ENCODE results near the gene CDY2B.
"Not testable (repeated sequence)": the region's sequence is repeated elsewhere in the genome, so short reads cannot be mapped to it uniquely, and the experiment has no call there.

- not testable (repeated sequence) for TF ChIP-seq CTCF (IDR thresholded peaks at IDR 0.05); POLR2AphosphoS5 (IDR thresholded peaks at IDR 0.05; ENCODE audit: insufficient read depth in 1 of 2, low read depth in 1 of 2); POLR2A (IDR thresholded peaks at IDR 0.05)
Measured at GRCh38 chrY:17849131-17849530, 30.9 kb downstream of the CDY2B start.

All from vagina (tissue), 2 donors.